Activated B cell treated with CpG ODN at 0.5 μM for 24 hours (primary cell): Measurements from ENCODE around the gene ATP5ME. TPM values are rescaled to one million over a fixed set of nuclear protein-coding genes. Genes with fewer than 3 reads are reported as not detected.

Experiments
- ATAC-seq: fragments of 200-7000 bp; cut with Tn5 transposase; one replicate; pipeline ENCODE4 v1.10.0; 2021; ENCODE audit warnings: low read depth, mild to moderate bottlenecking, moderate library complexity
- CTCF ChIA-PET: fragments of 350-600 bp; sonication (Branson Sonifier 250); formaldehyde crosslinking; loops from one replicate; lab custom pipeline; 2021; ENCODE audit warnings: antibody characterized with exemption; lab: Charles Lee
- POLR2A ChIA-PET: fragments of 350-600 bp; sonication (Branson Sonifier 250); formaldehyde crosslinking; loops from one replicate; lab custom pipeline; 2021; ENCODE audit warnings: antibody characterized with exemption; lab: Charles Lee
- DNase-seq: peaks from one replicate; pipeline ENCODE4 v3.0.0; 2022
- H3K27ac Mint-ChIP-seq: one replicate; pipeline ENCODE4 v1.8.0; 2020; ENCODE audit warnings: mixed read lengths
- H3K27me3 Mint-ChIP-seq: one replicate; pipeline ENCODE4 v1.8.0; 2021; ENCODE audit warnings: mixed read lengths
- H3K36me3 Mint-ChIP-seq: one replicate; pipeline ENCODE4 v1.8.0; 2021; ENCODE audit warnings: low read depth, mixed read lengths
- H3K4me1 Mint-ChIP-seq: one replicate; pipeline ENCODE4 v1.8.0; 2021; ENCODE audit warnings: mixed read lengths
- H3K4me3 Mint-ChIP-seq: one replicate; pipeline ENCODE4 v1.8.0; 2020; ENCODE audit warnings: mild to moderate bottlenecking, mixed read lengths
- H3K9me3 Mint-ChIP-seq: one replicate; pipeline ENCODE4 v1.8.0; 2020; ENCODE audit warnings: mixed read lengths
- CTCF ChIP-seq: fragments of 200-600 bp; IDR thresholded peaks from one replicate; pipeline ENCODE4 v1.8.0; 2022; ENCODE audit warnings: antibody characterized with exemption, mild to moderate bottlenecking
- intact Hi-C: fragments of 100-400 bp; cut with micrococcal nuclease; formaldehyde crosslinking; loops from one replicate; pipeline ENCODE4 v1.15.1; 2024
- total RNA-seq: library from RNA; stranded (reverse); gene quantifications from 2 replicates; pipeline ENCODE4 v1.2.3, GENCODE V29; 2022

ATP5ME gene
- total RNA-seq, 1 donor from 2014 or later, result 152 TPM

- H3K9me3 Mint-ChIP-seq, result peaks cover 7% of the 10 kb centered on the region
- H3K36me3 Mint-ChIP-seq, result no peaks in the 10 kb centered on the region
Measured at GRCh38 chr4:629636-629914, 44.5 kb downstream of the ATP5ME start.

DNA sequence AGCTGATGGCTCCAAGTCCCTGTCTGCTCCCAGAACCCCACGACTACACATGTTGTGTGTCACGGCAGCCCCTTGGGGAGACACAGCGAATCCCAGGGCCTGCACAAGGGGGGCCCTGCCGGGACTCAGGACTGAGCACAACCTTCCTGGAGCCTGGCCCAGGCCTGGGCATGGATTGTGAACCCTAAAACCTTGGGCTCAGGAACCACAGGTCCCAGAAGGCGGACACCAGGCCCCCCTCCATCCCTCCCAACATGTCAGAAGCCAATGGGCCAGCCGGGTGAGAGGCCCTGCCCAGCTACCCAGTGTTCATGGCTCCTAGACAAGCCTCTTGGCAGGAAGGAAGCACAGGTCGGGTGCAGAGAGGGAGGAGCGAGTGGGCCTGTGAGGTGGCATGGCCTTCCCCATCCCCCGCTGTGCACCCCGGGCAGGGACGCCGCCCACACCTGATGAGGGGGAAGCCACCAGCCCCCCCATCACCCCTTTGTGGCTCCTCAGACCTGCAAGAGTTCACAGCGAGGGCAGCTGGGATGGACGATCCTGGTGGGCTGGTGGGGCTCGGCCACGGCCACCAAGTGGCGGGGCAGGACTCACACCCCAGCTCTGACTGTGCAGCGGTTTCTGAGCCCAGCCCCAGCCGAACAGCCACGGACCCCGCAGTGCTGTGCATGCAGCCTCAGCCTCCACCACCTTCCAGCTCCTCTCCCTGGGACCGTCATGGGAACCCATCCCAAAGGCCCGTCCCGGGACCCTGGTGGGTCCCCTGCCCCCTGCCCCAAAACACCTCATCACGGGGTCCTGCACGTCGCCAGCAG, 45.0 kb downstream of the ATP5ME start:
- Mint-ChIP-seq H3K4me1 (no peaks in the 10 kb centered on the region), H3K27me3 (peaks cover 4% of the 10 kb centered on the region), H3K36me3 (no peaks in the 10 kb centered on the region), H3K27ac (no peak overlapping the region), H3K4me3 (no peak overlapping the region), H3K9me3 (peaks cover 7% of the 10 kb centered on the region)
- CTCF ChIA-PET, result no interaction called here
- POLR2A ChIA-PET, result no interaction called here
- no peak for ATAC-seq
- intact Hi-C loops, result no loop called here
- TF ChIP-seq CTCF, result no peak
- DNase-seq, result no peak

More at GRCh38 chr4:629636-629914, 44.5 kb downstream of the ATP5ME start:
- Mint-ChIP-seq H3K27ac (no peak overlapping the region), H3K4me3 (no peak overlapping the region), H3K4me1 (no peaks in the 10 kb centered on the region), H3K27me3 (no peaks in the 10 kb centered on the region)
- DNase-seq, result no peak
- no peak for ATAC-seq
- ChIA-PET CTCF (no interaction called here), POLR2A (no interaction called here)
- no peak for TF ChIP-seq CTCF
- intact Hi-C loops, result no loop called here

GRCh38 chr4:628311-628741, 45.8 kb downstream of the ATP5ME start:
- DNase-seq, result no peak
- no peak overlapping the region for H3K27ac Mint-ChIP-seq
- H3K4me3 Mint-ChIP-seq, result no peak overlapping the region
- no peak for ATAC-seq
- peaks cover 7% of the 10 kb centered on the region for H3K9me3 Mint-ChIP-seq
- POLR2A ChIA-PET, result no interaction called here
- peaks cover 4% of the 10 kb centered on the region for H3K27me3 Mint-ChIP-seq
- no peaks in the 10 kb centered on the region for H3K36me3 Mint-ChIP-seq
- CTCF ChIA-PET, result no interaction called here
- intact Hi-C loops, result no loop called here
- no peak for TF ChIP-seq CTCF
- H3K4me1 Mint-ChIP-seq, result no peaks in the 10 kb centered on the region

DNA sequence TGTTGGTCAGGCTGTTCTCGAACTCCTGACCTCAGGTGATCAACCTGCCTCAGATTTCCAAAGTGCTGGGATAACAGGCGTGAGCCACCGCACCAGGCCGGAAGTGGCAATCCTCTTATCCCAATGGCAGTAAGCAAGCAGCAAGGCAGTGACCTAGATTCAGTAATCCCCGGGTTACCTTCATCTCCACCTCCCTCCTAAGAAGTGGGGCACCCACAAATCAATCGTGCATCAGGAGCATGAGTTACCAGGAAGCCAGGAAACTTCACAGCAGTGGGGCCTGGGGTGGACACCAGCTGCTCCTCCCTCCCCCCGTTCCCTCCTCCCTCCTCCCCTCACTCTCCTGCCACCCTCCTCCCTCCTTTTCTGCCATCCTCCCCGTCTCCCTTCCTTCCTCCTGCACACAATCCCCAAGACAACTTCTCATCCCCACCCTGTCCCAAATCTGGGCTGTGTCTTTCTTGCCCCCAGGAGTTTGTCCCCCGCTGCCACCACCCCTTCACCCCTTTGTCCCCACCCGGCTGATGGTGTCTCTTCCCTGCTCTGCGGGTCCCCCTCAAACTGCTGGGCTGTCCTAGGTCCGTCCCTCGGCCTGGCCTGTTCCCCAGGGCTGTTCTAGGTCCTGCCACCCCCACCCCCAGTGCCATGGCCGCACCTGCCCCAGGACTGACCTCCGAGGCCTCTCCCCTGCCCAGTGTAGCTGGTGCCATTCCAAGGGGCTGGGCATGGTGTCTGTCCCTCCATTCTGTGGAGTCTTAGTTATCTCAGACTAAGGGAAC, 46.5 kb downstream of the ATP5ME start:
- no peak for ATAC-seq
- TF ChIP-seq CTCF, result no peak
- H3K27ac Mint-ChIP-seq, result no peak overlapping the region
- ChIA-PET POLR2A (no interaction called here), CTCF (no interaction called here)
- H3K4me3 Mint-ChIP-seq, result no peak overlapping the region
- peaks cover 4% of the 10 kb centered on the region for H3K27me3 Mint-ChIP-seq
- H3K36me3 Mint-ChIP-seq, result no peaks in the 10 kb centered on the region
- no peak for DNase-seq
- intact Hi-C loops, result no loop called here
- H3K4me1 Mint-ChIP-seq, result no peaks in the 10 kb centered on the region
- H3K9me3 Mint-ChIP-seq, result peaks cover 4% of the 10 kb centered on the region

GRCh38 chr4:626201-627091, 47.6 kb downstream of the ATP5ME start:
- peaks cover 2% of the 10 kb centered on the region for H3K9me3 Mint-ChIP-seq
- H3K36me3 Mint-ChIP-seq, result no peaks in the 10 kb centered on the region
- H3K4me3 Mint-ChIP-seq, result no peak overlapping the region
- intact Hi-C loops, result no loop called here
- no peak for ATAC-seq
- no peak for TF ChIP-seq CTCF
- ChIA-PET CTCF (no interaction called here), POLR2A (no interaction called here)
- DNase-seq, result no peak
- peaks cover 4% of the 10 kb centered on the region for H3K27me3 Mint-ChIP-seq
- no peak overlapping the region for H3K27ac Mint-ChIP-seq
- no peaks in the 10 kb centered on the region for H3K4me1 Mint-ChIP-seq
